ENCODE measurements around the gene TPX2. TPM values are rescaled to one million over a fixed set of nuclear protein-coding genes. Genes with fewer than 3 reads are reported as not detected.

TPX2 gene
- polyA plus RNA-seq, 5 donors: 33.7 to 85.6 (median 53.8) TPM

- DNase-seq: no peak
Measured at GRCh38 chr20:31831211-31831610, 92.1 kb downstream of the TPX2 start.

GRCh38 chr20:31831771-31832306 lies 92.7 kb downstream of the TPX2 start:
- DNase-seq: no peak

DNA sequence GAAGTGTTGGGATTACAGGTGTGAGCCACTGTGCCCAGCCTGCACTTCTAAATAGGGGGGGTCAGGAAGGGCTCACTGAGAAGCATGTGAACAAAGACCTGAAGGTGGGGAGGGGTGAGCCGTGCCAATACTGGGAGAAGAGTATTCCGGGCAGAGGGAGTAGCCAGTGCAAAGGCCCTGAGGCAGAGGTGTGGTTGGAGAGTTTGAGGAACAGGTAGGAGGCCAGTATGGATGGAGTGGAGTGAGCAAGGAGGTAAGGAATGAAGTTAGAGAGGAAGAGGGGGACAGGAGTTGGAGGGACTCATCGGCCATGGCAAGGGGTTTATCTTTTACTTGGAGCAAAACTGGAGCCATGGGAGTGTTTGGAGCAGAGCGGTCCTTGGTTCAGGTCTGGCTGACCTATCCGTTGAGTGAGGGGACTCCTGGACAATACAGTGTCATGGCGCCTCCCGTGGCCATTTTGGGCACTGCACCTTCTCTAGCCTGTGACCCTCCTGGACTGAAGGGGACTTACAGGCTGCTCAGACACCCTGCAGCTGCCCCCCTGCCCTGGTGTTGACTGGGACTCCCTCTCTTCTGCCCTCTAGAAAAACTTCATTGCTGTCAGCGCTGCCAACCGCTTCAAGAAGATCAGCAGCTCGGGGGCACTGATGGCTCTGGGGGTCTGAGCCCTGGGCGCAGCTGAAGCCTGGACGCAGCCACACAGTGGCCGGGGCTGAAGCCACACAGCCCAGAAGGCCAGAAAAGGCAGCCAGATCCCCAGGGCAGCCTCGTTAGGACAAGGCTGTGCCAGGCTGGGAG lies 94.2 kb downstream of the TPX2 start:
- peak in 1 of 2 donors; percentile 54 for DNase-seq

GRCh38 chr20:31833931-31834521 lies 94.9 kb downstream of the TPX2 start:
- no peak for DNase-seq

- no peak for DNase-seq
Measured at GRCh38 chr20:31835554-31835953, 96.5 kb downstream of the TPX2 start.

GRCh38 chr20:31835977-31836852 lies 97.1 kb downstream of the TPX2 start:
- DNase-seq: no peak

- no peak for DNase-seq
Measured at GRCh38 chr20:31836853-31837608, 97.9 kb downstream of the TPX2 start.

DNA sequence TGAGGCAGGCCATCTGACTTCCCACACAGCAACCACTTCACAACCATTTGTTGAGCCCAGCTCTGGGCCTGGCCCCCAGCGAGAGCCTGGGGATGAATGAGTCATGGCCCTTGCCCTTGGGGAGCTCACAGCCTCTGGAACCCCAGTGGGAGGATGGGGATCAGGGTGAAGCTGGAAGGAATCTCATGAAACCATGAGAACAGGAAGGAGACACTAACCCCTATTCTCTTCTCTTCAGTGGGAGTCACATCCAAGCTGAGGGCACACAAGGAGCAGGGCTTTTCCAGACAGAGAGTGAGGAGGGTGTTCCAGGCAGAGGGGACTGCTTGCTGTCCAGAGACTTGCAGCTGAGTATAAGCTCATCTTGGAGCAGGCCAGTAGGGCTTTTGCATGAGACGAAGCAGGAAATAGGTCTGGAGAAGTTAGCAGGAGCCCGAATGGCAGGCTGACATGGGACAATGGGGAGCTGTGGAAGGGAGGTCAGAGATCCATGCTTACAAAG lies 98.9 kb downstream of the TPX2 start:
- no peak for DNase-seq

- no peak for DNase-seq
Measured at GRCh38 chr20:31838646-31839292, 99.7 kb downstream of the TPX2 start.

GRCh38 chr20:31839782-31840487 lies 100.8 kb downstream of the TPX2 start:
- DNase-seq: no peak

DNA sequence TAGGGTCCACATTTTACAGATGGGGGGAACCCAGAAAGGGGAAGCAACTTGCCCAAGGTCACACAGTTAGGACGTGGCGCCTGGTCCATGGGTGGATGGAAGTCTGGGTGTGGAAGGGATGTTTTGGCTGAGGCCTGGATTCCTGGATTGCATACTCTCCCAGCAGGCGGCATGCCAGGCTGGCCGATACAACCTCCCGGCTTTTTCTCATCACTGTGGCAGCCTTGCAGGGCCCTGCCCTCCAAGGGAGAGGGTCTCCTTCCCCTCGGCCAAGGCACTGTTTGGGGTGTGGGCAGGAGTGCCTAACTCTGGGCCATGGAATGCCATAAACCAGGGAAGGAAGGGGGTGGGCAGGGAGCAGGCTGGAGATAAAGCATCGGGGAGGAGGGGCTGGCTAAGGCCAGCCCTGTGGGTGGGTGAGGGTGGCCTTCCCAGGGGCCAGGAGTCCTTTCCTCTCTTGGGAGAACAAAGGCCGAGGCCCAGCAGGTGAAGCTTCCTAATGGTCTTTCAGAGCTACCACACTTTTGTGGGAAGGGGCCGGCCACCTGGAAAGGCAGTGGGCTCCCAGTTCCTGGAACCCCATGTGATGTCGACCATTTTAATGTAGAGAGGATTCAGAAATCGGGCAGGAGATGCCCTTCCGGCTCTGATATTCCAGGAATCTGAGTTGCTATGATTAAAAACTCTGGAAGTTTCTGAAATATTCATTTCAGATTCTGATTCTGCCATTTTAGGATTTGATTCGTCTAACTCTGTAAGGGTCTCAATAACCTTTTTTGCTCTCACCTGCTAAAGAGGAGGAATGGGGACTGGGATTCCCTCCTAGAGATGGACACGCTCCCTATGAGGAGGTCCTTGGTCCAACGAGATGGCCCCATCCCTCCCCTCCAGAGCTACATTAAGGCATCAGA lies 102.1 kb downstream of the TPX2 start:
- DNase-seq: no peak

- peak in 1 of 2 donors; percentile 21 for DNase-seq
Measured at GRCh38 chr20:31841928-31842327, 102.8 kb downstream of the TPX2 start.

GRCh38 chr20:31842471-31843157 lies 103.5 kb downstream of the TPX2 start:
- DNase-seq: peak; percentile 53 to 63

DNA sequence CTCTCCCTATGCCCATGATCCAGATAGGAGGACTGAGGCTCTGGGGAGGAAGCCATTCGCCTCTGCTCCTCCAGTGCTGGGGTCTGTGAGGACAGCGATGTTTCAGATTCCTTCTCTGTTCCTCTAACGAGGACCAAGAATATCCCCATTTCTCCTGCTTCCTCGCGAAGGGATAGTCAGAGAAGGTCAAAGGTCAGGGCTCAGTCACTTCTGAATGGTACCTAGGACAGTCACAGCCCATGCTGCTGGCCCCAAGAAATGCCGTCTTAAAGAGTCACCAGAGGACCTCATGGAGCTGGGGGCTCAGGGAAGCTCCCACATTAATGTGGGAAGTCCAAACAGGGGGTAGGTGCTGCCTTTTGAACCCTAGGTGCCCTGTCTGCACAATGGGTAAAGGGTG lies 104.2 kb downstream of the TPX2 start:
- DNase-seq: no peak

DNA sequence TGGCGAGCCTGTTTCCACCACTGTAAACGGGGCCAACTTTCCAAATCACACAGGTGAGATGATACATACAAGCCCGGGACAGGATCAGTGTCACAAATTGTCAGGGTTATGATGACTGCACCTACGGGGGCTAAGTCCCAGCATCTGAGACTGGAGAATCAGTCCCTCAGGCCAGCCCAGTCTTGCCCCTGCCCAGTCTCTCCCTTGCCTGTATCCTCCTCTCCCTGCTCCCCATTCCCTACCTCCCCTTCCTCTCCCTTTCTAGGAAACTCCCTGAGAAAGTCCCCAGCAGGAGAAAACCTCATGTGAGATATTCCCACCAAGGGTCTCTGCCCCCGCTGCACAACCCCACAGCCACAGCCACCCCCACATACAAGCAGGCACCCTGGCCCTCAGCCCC lies 104.8 kb downstream of the TPX2 start:
- no peak for DNase-seq

DNA sequence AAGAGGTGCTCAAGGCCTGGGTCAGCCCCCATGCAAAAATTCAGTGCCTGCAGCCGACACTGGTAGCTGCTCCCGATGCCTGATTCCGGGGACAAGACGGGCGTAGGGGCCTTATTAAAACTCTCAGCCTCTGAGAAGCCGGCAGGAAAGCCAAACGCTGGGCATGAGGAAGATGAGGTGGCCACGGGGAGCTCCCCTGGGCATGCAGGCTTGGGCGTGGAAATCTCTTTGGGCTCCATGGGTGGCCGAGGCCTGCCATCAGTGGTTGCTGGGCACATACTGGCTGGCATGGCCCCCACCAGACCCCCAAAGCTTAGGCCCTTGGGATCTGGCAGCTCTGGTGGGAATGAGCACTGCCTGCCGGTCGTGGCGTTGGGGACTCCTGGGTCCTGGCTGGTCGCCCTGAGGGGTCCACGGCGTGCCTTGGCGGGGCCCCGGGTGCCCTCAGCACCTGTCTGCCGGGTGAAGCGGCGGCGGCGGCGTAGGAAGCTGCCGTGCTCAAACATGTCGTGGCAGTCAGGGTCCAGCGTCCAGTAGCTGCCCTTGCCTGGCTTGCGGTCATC lies 105.7 kb downstream of the TPX2 start:
- no peak for DNase-seq

GRCh38 chr20:31845300-31845863 lies 106.3 kb downstream of the TPX2 start, which contains the start of gene FOXS1:
FOXS1 (minus strand) TSS chr20:31845604; CDS start chr20:31845542, 62 bp downstream.
- peak in 1 of 2 donors; percentile 41 for DNase-seq

GRCh38 chr20:31846793-31847138 lies 107.7 kb downstream of the TPX2 start:
- no peak for DNase-seq
